HepG2 (cell line): ENCODE results near the gene ADCY5.

Source experiments
- CTCF ChIP-seq: sonication (generic); formaldehyde crosslinking; IDR thresholded peaks from 2 replicates; pipeline ENCODE4 v1.5.0; 2020; ENCODE audit warnings: mild to moderate bottlenecking, missing genetic modification reagents, moderate library complexity
- EZH2 ChIP-seq: conservative IDR thresholded peaks from 2 replicates; pipeline ENCODE4 v1.6.1; 2012; ENCODE audit warnings: mild to moderate bottlenecking, low read depth, low read length, moderate library complexity
- HCFC1 ChIP-seq: fragments of 150-350 bp; IDR thresholded peaks from 2 replicates; pipeline ENCODE4 v1.6.1; 2014; ENCODE audit warnings: low read depth, low read length
- IRF9 ChIP-seq: sonication (generic); formaldehyde crosslinking; IDR thresholded peaks from 2 replicates; pipeline ENCODE4 v1.8.0; 2022; ENCODE audit warnings: missing genetic modification reagents, mild to moderate bottlenecking, borderline replicate concordance
- MYC ChIP-seq: sonication (generic); formaldehyde crosslinking; IDR thresholded peaks from 2 replicates; pipeline ENCODE4 v1.9.0; 2021; ENCODE audit warnings: missing genetic modification reagents, borderline replicate concordance
- PTBP1 ChIP-seq: fragments of 200-400 bp; formaldehyde crosslinking; IDR thresholded peaks from 2 replicates; pipeline ENCODE4 v1.6.1; 2018; ENCODE audit warnings: low read length, low read depth; ENCODE audit not compliant: poor library complexity, severe bottlenecking
- RBM39 ChIP-seq: fragments of 200-400 bp; formaldehyde crosslinking; IDR thresholded peaks from one replicate; pipeline ENCODE4 v1.6.1; 2018; ENCODE audit warnings: antibody characterized with exemption, mild to moderate bottlenecking, low read depth, low read length; ENCODE audit not compliant: poor library complexity, severe bottlenecking
- SMAD1 ChIP-seq: sonication (generic); formaldehyde crosslinking; IDR thresholded peaks from 2 replicates; pipeline ENCODE4 v1.4.0; 2020; ENCODE audit warnings: missing genetic modification reagents, low read depth, mild to moderate bottlenecking, borderline replicate concordance
- SRF ChIP-seq: IDR thresholded peaks from 2 replicates; pipeline ENCODE4 v1.6.1; 2011; ENCODE audit warnings: mild to moderate bottlenecking, low read depth, low read length, moderate library complexity
- ZNF121 ChIP-seq: sonication (generic); formaldehyde crosslinking; IDR thresholded peaks from 2 replicates; pipeline ENCODE4 v1.5.0; 2020; ENCODE audit warnings: mild to moderate bottlenecking, missing genetic modification reagents
- ZNF20 ChIP-seq: sonication (generic); formaldehyde crosslinking; IDR thresholded peaks from 2 replicates; pipeline ENCODE4 v1.4.0; 2020; ENCODE audit warnings: mild to moderate bottlenecking, moderate library complexity, missing genetic modification reagents
- TF ChIP-seq, protein P1 (sequence below): sonication (generic); formaldehyde crosslinking; conservative IDR thresholded peaks from 2 replicates; pipeline ENCODE4 v1.4.0; 2020; ENCODE audit warnings: mild to moderate bottlenecking, missing genetic modification reagents, moderate library complexity

DNA sequence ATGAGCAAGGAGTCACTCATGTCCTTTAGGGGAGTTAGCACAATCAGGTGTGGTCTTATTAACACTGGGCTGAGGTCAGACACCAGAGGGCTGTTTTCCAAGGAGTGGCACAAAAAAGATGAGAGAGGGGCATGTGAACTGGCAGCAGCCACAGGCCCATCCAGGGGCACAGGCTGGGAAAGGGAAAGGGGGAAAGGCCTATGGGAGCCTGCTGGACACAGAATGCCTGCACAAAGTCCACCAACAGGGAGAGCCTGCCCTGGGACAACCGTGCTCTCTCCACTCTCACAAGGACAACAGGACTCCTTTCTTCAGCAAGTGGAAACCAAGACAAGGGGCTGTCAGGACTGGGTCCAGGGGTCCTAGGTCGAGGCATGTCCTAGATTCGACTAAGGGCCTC, 109.6 kb downstream of the ADCY5 start:
- TF ChIP-seq IRF9 (CRISPR knock-in tag) (no peak), HCFC1 (no peak), ZNF121 (no peak), MYC (CRISPR knock-in tag) (no peak), EZH2 (no peak), ZNF20 (CRISPR knock-in tag) (no peak), PTBP1 (no peak), RBM39 (no peak), SMAD1 (CRISPR knock-in tag) (no peak), CTCF (CRISPR knock-in tag) (no peak), SRF (no peak)
- TF ChIP-seq, protein P1, sequence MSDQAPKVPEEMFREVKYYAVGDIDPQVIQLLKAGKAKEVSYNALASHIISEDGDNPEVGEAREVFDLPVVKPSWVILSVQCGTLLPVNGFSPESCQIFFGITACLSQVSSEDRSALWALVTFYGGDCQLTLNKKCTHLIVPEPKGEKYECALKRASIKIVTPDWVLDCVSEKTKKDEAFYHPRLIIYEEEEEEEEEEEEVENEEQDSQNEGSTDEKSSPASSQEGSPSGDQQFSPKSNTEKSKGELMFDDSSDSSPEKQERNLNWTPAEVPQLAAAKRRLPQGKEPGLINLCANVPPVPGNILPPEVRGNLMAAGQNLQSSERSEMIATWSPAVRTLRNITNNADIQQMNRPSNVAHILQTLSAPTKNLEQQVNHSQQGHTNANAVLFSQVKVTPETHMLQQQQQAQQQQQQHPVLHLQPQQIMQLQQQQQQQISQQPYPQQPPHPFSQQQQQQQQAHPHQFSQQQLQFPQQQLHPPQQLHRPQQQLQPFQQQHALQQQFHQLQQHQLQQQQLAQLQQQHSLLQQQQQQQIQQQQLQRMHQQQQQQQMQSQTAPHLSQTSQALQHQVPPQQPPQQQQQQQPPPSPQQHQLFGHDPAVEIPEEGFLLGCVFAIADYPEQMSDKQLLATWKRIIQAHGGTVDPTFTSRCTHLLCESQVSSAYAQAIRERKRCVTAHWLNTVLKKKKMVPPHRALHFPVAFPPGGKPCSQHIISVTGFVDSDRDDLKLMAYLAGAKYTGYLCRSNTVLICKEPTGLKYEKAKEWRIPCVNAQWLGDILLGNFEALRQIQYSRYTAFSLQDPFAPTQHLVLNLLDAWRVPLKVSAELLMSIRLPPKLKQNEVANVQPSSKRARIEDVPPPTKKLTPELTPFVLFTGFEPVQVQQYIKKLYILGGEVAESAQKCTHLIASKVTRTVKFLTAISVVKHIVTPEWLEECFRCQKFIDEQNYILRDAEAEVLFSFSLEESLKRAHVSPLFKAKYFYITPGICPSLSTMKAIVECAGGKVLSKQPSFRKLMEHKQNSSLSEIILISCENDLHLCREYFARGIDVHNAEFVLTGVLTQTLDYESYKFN (CRISPR knock-in tag), result no peak
